Measurements from ENCODE around the gene NFATC1. TPM values are rescaled to one million over a fixed set of nuclear protein-coding genes. Genes with fewer than 3 reads are reported as not detected.

Gene NFATC1
- total RNA-seq, 1 donor from 2014 or later: 18.3 TPM

GRCh38 chr18:79438898-79439627, 43.3 kb downstream of the NFATC1 start:
- Histone ChIP-seq H3K4me1 (peaks cover 12% of the 10 kb centered on the region), H3K4me3 (no peak overlapping the region), H3K36me3 (peaks cover 9% of the 10 kb centered on the region), H3K27me3 (ENCODE audit: low read depth) (no peaks in the 10 kb centered on the region), H3K27ac (replicated peaks) (no peak overlapping the region), H3K9me3 (replicated peaks) (no peaks in the 10 kb centered on the region)
- no peak for TF ChIP-seq CTCF (IDR thresholded peaks at IDR 0.05; ENCODE audit: borderline replicate concordance)
- intact Hi-C loops (cut with micrococcal nuclease): no loop called here
- no peak for DNase-seq

GRCh38 chr18:79439628-79440023, 43.9 kb downstream of the NFATC1 start:
- Histone ChIP-seq H3K27me3 (ENCODE audit: low read depth) (no peaks in the 10 kb centered on the region), H3K9me3 (replicated peaks) (no peaks in the 10 kb centered on the region), H3K4me1 (peaks cover 12% of the 10 kb centered on the region), H3K27ac (replicated peaks) (no peak overlapping the region), H3K36me3 (peaks cover 4% of the 10 kb centered on the region), H3K4me3 (no peak overlapping the region)
- intact Hi-C loops (cut with micrococcal nuclease): no loop called here
- no peak for DNase-seq
- TF ChIP-seq CTCF (IDR thresholded peaks at IDR 0.05; ENCODE audit: borderline replicate concordance): no peak

- no peak for DNase-seq
- no peak for TF ChIP-seq CTCF (IDR thresholded peaks at IDR 0.05; ENCODE audit: borderline replicate concordance)
- intact Hi-C loops (cut with micrococcal nuclease): no loop called here
- Histone ChIP-seq H3K36me3 (no peaks in the 10 kb centered on the region), H3K9me3 (replicated peaks) (no peaks in the 10 kb centered on the region), H3K27me3 (ENCODE audit: low read depth) (no peaks in the 10 kb centered on the region), H3K4me1 (peaks cover 12% of the 10 kb centered on the region), H3K4me3 (no peak overlapping the region), H3K27ac (replicated peaks) (no peak overlapping the region)
These were observed 44.8 kb downstream of the NFATC1 start for GRCh38 chr18:79440316-79441110.

GRCh38 chr18:79441420-79441819, 45.7 kb downstream of the NFATC1 start:
- no peaks in the 10 kb centered on the region for H3K9me3 ChIP-seq (replicated peaks)
- H3K36me3 ChIP-seq: no peaks in the 10 kb centered on the region
- intact Hi-C loops (cut with micrococcal nuclease): no loop called here
- no peaks in the 10 kb centered on the region for H3K27me3 ChIP-seq (ENCODE audit: low read depth)
- H3K4me3 ChIP-seq: no peak overlapping the region
- peaks cover 20% of the 10 kb centered on the region for H3K4me1 ChIP-seq
- H3K27ac ChIP-seq (replicated peaks): no peak overlapping the region
- TF ChIP-seq CTCF (IDR thresholded peaks at IDR 0.05; ENCODE audit: borderline replicate concordance): no peak
- no peak for DNase-seq

- no peaks in the 10 kb centered on the region for H3K27me3 ChIP-seq (ENCODE audit: low read depth)
- H3K9me3 ChIP-seq (replicated peaks): no peaks in the 10 kb centered on the region
- H3K27ac ChIP-seq (replicated peaks): no peak overlapping the region
- no peak for DNase-seq
- no peak for TF ChIP-seq CTCF (IDR thresholded peaks at IDR 0.05; ENCODE audit: borderline replicate concordance)
- no peaks in the 10 kb centered on the region for H3K36me3 ChIP-seq
- H3K4me1 ChIP-seq: peaks cover 20% of the 10 kb centered on the region
- H3K4me3 ChIP-seq: no peak overlapping the region
- intact Hi-C loops (cut with micrococcal nuclease): no loop called here
These were observed 46.9 kb downstream of the NFATC1 start for GRCh38 chr18:79442508-79443221.

Measured in left ventricle myocardium inferior (tissue), 1 donor.